GM12878 (cell line): ENCODE measurements around the gene DYDC2. TPM values are rescaled to one million over a fixed set of nuclear protein-coding genes. Genes with fewer than 3 reads are reported as not detected.

Experiments
- ATAC-seq: fragments of 200-7000 bp; cut with Tn5 transposase; 3 replicates; pipeline ENCODE4 v1.9.1; 2020; ENCODE audit warnings: mild to moderate bottlenecking, moderate library complexity
- BruUV-seq: library from RNA; stranded (reverse); fragments of 400-500 nt; replicated peaks from 2 replicates; lab custom pipeline; 2021; lab: Mats Ljungman, UMichigan
- CTCF ChIA-PET: fragments of 300-600 bp; sonication (Branson Sonifier 250); formaldehyde crosslinking; extraction: SDS; loops from one replicate; lab custom pipeline; 2021; ENCODE audit warnings: inconsistent platforms; lab: Yijun Ruan, JAX
- POLR2A ChIA-PET: fragments of 350-600 bp; formaldehyde crosslinking; extraction: SDS; loops from one replicate; lab custom pipeline; 2021; ENCODE audit warnings: inconsistent platforms; lab: Charles Lee
- RAD21 ChIA-PET: fragments of 300-600 bp; sonication (Branson Sonifier 250); formaldehyde crosslinking; loops from one replicate; lab custom pipeline; 2023; ENCODE audit warnings: antibody characterized with exemption; ENCODE audit not compliant: unreplicated experiment; lab: Charles Lee
- SMC1A ChIA-PET: fragments of 300-600 bp; sonication (Branson Sonifier 250); formaldehyde crosslinking; loops from one replicate; lab custom pipeline; 2023; ENCODE audit not compliant: unreplicated experiment, uncharacterized antibody; lab: Charles Lee
- DNase-seq: peaks from one replicate; pipeline ENCODE4 v3.0.0-alpha.2; 2011; ENCODE audit warnings: low read depth, low spot score
- FAIRE-seq: peaks from 3 replicates; lab custom pipeline; 2011; peaks lifted over from hg19 to GRCh38; lab: Jason Lieb, UNC
- H2AFZ ChIP-seq: 2 replicates; pipeline ENCODE4 v1.6.0; 2011; ENCODE audit warnings: low read depth, low read length, control low read depth; ENCODE audit not compliant: control insufficient read depth
- H3K27ac ChIP-seq: 2 replicates; pipeline ENCODE4 v1.5.1; 2011; ENCODE audit warnings: control low read depth; ENCODE audit not compliant: control insufficient read depth, insufficient read depth
- H3K27me3 ChIP-seq, 2 experiments: replicated peaks in 1 of 2; 2 replicates each; pipeline versions ENCODE4 v1.6.0 to v1.6.1; 2011; ENCODE audit warnings: low read length in 1 of 2; ENCODE audit not compliant: control insufficient read depth in 2 of 2, insufficient read depth in 2 of 2
- H3K36me3 ChIP-seq, 2 experiments: 2 replicates each; pipeline ENCODE4 v1.5.1; 2011; ENCODE audit warnings: low read length in 1 of 2; ENCODE audit not compliant: control insufficient read depth in 2 of 2, insufficient read depth in 2 of 2
- H3K4me1 ChIP-seq: 2 replicates; pipeline ENCODE4 v1.6.1; 2011; ENCODE audit warnings: mild to moderate bottlenecking, low read length, moderate library complexity, mixed read lengths; ENCODE audit not compliant: control insufficient read depth, insufficient read depth
- H3K4me2 ChIP-seq: 2 replicates; pipeline ENCODE4 v1.6.0; 2011; ENCODE audit warnings: control low read depth; ENCODE audit not compliant: control insufficient read depth, insufficient read depth
- H3K4me3 ChIP-seq: fragments of 200-600 bp; sonication (generic); 2 replicates; pipeline ENCODE4 v1.5.1; 2016
- H3K79me2 ChIP-seq: 2 replicates; pipeline ENCODE4 v1.6.0; 2011; ENCODE audit warnings: low read length; ENCODE audit not compliant: control insufficient read depth, insufficient read depth
- H3K9ac ChIP-seq: 2 replicates; pipeline ENCODE4 v1.8.0; 2011; ENCODE audit warnings: low read length, control low read depth, mixed read lengths; ENCODE audit not compliant: control insufficient read depth, insufficient read depth
- H3K9me3 ChIP-seq: replicated peaks from 3 replicates; pipeline ENCODE4 v1.5.1; 2011; ENCODE audit warnings: mild to moderate bottlenecking, low read length; ENCODE audit not compliant: control insufficient read depth, insufficient read depth
- H4K20me1 ChIP-seq: 2 replicates; pipeline ENCODE4 v1.6.0; 2011; ENCODE audit not compliant: control insufficient read depth, insufficient read depth
- BCL11A ChIP-seq: IDR thresholded peaks from 2 replicates; pipeline ENCODE4 v1.6.1; 2011; ENCODE audit warnings: low read depth, low read length
- BMI1 ChIP-seq: fragments of 450-650 bp; IDR thresholded peaks from 2 replicates; pipeline ENCODE4 v1.6.1; 2016; ENCODE audit warnings: mild to moderate bottlenecking, moderate library complexity, borderline replicate concordance
- EZH2 ChIP-seq: IDR thresholded peaks from 2 replicates; pipeline ENCODE4 v1.6.1; 2012; ENCODE audit warnings: low read depth, mild to moderate bottlenecking, control low read depth, inconsistent platforms, low read length, borderline replicate concordance; ENCODE audit not compliant: control insufficient read depth
- FOS ChIP-seq: IDR thresholded peaks from 3 replicates; pipeline ENCODE4 v1.6.1; 2011; ENCODE audit warnings: borderline replicate concordance; ENCODE audit not compliant: insufficient read length; ENCODE audit errors: extremely low read depth
- WGBS: methylation state at CpG from one replicate; pipeline ENCODE4 v1.1.6; 2016; ENCODE audit warnings: low lambda C conversion rate; ENCODE audit not compliant: insufficient replicate concordance, insufficient coverage; ENCODE audit errors: missing lambda C conversion rate; 5-methylcytosine and 5-hydroxymethylcytosine counted together
- in situ Hi-C: fragments of 300-500 bp; cut with MboI; formaldehyde crosslinking; loops from 9 replicates; pipeline ENCODE4 v1.14.3; 2018; ENCODE audit warnings: mixed read lengths
- intact Hi-C: fragments of 100-400 bp; cut with micrococcal nuclease; formaldehyde crosslinking; loops from one replicate; pipeline ENCODE4 v1.14.2; 2022; ENCODE audit not compliant: unreplicated experiment
- polyA plus RNA-seq, 11 experiments: library from polyadenylated mRNA; depleted of rRNA in 4 of 11; unstranded in 6 of 11; stranded (reverse) in 5 of 11; fragments of >200 nt; fragmentation: Nextera tagmentation in 4 of 11; fragmentation: Illumina TruSeq in 1 of 11; extraction: Ambion mirVana in 4 of 11; extraction: Trizol in 1 of 11; gene quantifications; 1 replicate in 1 of 11; 2 replicates in 10 of 11; pipeline versions ENCODE4 v1.2.1 to v1.2.3, GENCODE V29; 2011 to 2016; ENCODE audit warnings: inconsistent platforms in 2 of 11, missing spikeins in 2 of 11, low read depth in 1 of 11
- total RNA-seq, 4 experiments: library from RNA; depleted of rRNA in 3 of 4; stranded (reverse); fragments of >200 nt in 3 of 4; fragmentation: Illumina TruSeq in 1 of 4; extraction: Trizol in 1 of 4; gene quantifications; 2 replicates each; pipeline versions ENCODE4 v1.2.1 to v1.2.3, GENCODE V29; 2013 to 2021
- TF ChIP-seq, protein P1 (sequence below): fragments of 450-650 bp; IDR thresholded peaks from 2 replicates; pipeline ENCODE4 v1.6.1; 2017; ENCODE audit warnings: mild to moderate bottlenecking, moderate library complexity
- TF ChIP-seq, protein P2 (sequence below): IDR thresholded peaks from 2 replicates; pipeline ENCODE4 v1.6.1; 2012; ENCODE audit warnings: improper control_type of control experiment, low read depth, low read length; ENCODE audit not compliant: insufficient replicate concordance

DYDC2 gene
- total and polyA plus RNA-seq, 10 of the 15 experiments (the other 5 are each of a cell fraction or from before 2014, with no cell fraction given) = 0.18 TPM; not detected in 9

DNA sequence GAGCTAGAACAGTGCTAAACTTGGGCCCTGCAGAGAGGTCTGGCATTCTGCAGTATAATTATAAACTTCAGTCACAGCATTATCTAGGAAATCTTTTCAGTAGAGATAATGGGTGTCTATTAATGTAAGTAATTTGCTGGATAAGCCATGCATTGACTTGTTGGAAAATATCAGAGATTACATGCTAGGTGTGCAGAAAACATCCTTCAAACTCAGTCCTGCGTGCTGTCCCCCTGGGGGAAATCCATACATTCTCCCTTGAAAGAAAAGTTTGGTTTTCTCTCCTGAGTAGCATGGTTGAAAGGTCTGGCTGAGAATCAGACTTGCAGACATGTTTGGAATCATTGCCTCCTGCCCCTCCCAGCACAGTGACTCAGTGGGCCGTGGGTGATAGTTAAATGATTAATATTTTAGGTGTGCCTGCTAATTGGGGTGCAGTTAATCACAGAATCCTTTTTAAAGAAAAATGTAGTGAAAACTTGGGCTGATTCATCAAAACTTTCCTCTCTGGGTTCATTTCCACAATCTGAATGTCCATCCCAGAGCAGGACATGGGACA, 37.9 kb downstream of the DYDC2 start (continued):
- TF ChIP-seq FOS (no peak), EZH2 (no peak), BCL11A (no peak), BMI1 (no peak)
- TF ChIP-seq, protein P1, sequence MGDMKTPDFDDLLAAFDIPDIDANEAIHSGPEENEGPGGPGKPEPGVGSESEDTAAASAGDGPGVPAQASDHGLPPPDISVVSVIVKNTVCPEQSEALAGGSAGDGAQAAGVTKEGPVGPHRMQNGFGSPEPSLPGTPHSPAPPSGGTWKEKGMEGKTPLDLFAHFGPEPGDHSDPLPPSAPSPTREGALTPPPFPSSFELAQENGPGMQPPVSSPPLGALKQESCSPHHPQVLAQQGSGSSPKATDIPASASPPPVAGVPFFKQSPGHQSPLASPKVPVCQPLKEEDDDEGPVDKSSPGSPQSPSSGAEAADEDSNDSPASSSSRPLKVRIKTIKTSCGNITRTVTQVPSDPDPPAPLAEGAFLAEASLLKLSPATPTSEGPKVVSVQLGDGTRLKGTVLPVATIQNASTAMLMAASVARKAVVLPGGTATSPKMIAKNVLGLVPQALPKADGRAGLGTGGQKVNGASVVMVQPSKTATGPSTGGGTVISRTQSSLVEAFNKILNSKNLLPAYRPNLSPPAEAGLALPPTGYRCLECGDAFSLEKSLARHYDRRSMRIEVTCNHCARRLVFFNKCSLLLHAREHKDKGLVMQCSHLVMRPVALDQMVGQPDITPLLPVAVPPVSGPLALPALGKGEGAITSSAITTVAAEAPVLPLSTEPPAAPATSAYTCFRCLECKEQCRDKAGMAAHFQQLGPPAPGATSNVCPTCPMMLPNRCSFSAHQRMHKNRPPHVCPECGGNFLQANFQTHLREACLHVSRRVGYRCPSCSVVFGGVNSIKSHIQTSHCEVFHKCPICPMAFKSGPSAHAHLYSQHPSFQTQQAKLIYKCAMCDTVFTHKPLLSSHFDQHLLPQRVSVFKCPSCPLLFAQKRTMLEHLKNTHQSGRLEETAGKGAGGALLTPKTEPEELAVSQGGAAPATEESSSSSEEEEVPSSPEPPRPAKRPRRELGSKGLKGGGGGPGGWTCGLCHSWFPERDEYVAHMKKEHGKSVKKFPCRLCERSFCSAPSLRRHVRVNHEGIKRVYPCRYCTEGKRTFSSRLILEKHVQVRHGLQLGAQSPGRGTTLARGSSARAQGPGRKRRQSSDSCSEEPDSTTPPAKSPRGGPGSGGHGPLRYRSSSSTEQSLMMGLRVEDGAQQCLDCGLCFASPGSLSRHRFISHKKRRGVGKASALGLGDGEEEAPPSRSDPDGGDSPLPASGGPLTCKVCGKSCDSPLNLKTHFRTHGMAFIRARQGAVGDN = no peak

DNA sequence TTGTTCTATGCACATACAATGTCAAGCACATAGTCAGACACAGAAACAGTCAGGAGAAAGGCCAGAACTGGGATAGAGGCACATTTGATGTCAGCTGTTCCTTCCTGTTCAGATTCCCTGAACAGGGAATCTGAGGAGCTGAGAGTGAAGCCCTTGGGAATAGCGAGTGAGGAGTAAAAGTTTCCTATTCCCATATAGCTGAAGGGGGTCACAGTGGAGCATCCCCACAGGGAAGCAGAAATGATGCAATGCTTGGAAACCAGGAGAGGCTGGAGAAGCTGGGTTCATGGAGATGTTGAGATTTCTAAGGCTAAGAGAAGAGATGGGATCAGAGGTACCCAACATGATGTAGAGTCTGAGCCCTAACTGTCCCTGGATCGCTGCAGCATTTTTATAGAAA, 40.4 kb downstream of the DYDC2 start:
- Histone ChIP-seq H4K20me1 (no peaks in the 10 kb centered on the region), H3K4me2 (no peak overlapping the region), H3K4me1 (no peaks in the 10 kb centered on the region), H3K36me3 (no peaks in the 10 kb centered on the region), H3K79me2 (no peaks in the 10 kb centered on the region), H3K9ac (no peak overlapping the region), H3K9me3 (no peaks in the 10 kb centered on the region), H3K27me3 (no peaks in the 10 kb centered on the region), H2AFZ (no peak overlapping the region), H3K27ac (no peak overlapping the region), H3K4me3 (no peak overlapping the region)
- FAIRE-seq = no peak
- TF ChIP-seq, protein P2, sequence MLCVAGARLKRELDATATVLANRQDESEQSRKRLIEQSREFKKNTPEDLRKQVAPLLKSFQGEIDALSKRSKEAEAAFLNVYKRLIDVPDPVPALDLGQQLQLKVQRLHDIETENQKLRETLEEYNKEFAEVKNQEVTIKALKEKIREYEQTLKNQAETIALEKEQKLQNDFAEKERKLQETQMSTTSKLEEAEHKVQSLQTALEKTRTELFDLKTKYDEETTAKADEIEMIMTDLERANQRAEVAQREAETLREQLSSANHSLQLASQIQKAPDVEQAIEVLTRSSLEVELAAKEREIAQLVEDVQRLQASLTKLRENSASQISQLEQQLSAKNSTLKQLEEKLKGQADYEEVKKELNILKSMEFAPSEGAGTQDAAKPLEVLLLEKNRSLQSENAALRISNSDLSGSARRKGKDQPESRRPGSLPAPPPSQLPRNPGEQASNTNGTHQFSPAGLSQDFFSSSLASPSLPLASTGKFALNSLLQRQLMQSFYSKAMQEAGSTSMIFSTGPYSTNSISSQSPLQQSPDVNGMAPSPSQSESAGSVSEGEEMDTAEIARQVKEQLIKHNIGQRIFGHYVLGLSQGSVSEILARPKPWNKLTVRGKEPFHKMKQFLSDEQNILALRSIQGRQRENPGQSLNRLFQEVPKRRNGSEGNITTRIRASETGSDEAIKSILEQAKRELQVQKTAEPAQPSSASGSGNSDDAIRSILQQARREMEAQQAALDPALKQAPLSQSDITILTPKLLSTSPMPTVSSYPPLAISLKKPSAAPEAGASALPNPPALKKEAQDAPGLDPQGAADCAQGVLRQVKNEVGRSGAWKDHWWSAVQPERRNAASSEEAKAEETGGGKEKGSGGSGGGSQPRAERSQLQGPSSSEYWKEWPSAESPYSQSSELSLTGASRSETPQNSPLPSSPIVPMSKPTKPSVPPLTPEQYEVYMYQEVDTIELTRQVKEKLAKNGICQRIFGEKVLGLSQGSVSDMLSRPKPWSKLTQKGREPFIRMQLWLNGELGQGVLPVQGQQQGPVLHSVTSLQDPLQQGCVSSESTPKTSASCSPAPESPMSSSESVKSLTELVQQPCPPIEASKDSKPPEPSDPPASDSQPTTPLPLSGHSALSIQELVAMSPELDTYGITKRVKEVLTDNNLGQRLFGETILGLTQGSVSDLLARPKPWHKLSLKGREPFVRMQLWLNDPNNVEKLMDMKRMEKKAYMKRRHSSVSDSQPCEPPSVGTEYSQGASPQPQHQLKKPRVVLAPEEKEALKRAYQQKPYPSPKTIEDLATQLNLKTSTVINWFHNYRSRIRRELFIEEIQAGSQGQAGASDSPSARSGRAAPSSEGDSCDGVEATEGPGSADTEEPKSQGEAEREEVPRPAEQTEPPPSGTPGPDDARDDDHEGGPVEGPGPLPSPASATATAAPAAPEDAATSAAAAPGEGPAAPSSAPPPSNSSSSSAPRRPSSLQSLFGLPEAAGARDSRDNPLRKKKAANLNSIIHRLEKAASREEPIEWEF = no peak
- in situ Hi-C loops = no loop called here
- RAD21 ChIA-PET = no interaction called here
- no peak for ATAC-seq
- 3% methylated on average over 2 of the region's 2 CpGs for WGBS
- POLR2A ChIA-PET = interaction anchor here (0.6 to 0.7 kb wide), 2 partner anchors 182 to 484 kb away, joined by 6 read pairs; no protein-coding TSS in a partner anchor
- no peak for DNase-seq
- CTCF ChIA-PET = no interaction called here
- no TSS peak for BruUV-seq
- SMC1A ChIA-PET = interaction anchor here (0.8 to 1.1 kb wide), 3 partner anchors 46 to 109 kb away, joined by 3 to 4 read pairs (median 3); no protein-coding TSS in a partner anchor
- intact Hi-C loops = no loop called here
